HCT116 (cell line): ENCODE data around the gene UBALD2. TPM values are rescaled to one million over a fixed set of nuclear protein-coding genes. Genes with fewer than 3 reads are reported as not detected.

Source experiments
- ATAC-seq: fragments of 200-7000 bp; cut with Tn5 transposase; 2 replicates; pipeline ENCODE4 v1.9.1; 2020; ENCODE audit warnings: mild to moderate bottlenecking, moderate library complexity
- BruUV-seq: library from RNA; stranded (reverse); fragments of 400-500 nt; replicated peaks from 2 replicates; lab custom pipeline; 2021; lab: Mats Ljungman, UMichigan
- CTCF ChIA-PET: fragments of 300-600 bp; sonication (Branson Sonifier 250); formaldehyde crosslinking; loops from one replicate; lab custom pipeline; 2021; ENCODE audit warnings: antibody characterized with exemption; lab: Charles Lee
- POLR2A ChIA-PET: fragments of 300-600, 350-600 bp; sonication (Branson Sonifier 250); formaldehyde crosslinking; loops from one replicate; lab custom pipeline; 2021; ENCODE audit warnings: antibody characterized with exemption; lab: Charles Lee
- RAD21 ChIA-PET, 2 experiments: fragments of 300-600 bp; sonication (Branson Sonifier 250); formaldehyde crosslinking; loops; one replicate each; lab custom pipeline; 2023; ENCODE audit warnings: low total read pairs in 2 of 2; ENCODE audit not compliant: uncharacterized antibody in 2 of 2, unreplicated experiment in 2 of 2, low non-redundant PET in 1 of 2; lab: Charles Lee
- DNase-seq: peaks from one replicate; pipeline ENCODE4 v3.0.0-alpha.2; 2010; ENCODE audit warnings: low read depth, low spot score
- H2AFZ ChIP-seq: fragments of 200-600 bp; shearing (Covaris generic), sonication (generic); 2 replicates; pipeline ENCODE4 v1.6.1; 2017; ENCODE audit warnings: low read depth, mixed run types, mixed read lengths, antibody characterized with exemption, low read length; ENCODE audit not compliant: poor library complexity, severe bottlenecking
- H3K27ac ChIP-seq: 2 replicates; pipeline ENCODE4 v1.5.1; 2012; ENCODE audit warnings: low read depth, low read length
- H3K27me3 ChIP-seq: fragments of 200-600 bp; sonication (generic); 2 replicates; pipeline ENCODE4 v1.6.1; 2016; ENCODE audit warnings: mixed run types, low read length, mixed read lengths; ENCODE audit not compliant: insufficient read depth
- H3K36me3 ChIP-seq, 2 experiments: fragments of 200-500 bp in 1 of 2; fragments of 200-600 bp in 1 of 2; sonication (Bioruptor generic) in 1 of 2; sonication (generic) in 1 of 2; 2 replicates each; pipeline versions ENCODE4 v1.5.1 to v1.6.1; 2014 to 2016; ENCODE audit warnings: low read length in 2 of 2, inconsistent platforms in 1 of 2, mixed read lengths in 1 of 2, mixed run types in 1 of 2; ENCODE audit not compliant: insufficient read depth in 2 of 2, control insufficient read depth in 1 of 2
- H3K4me1 ChIP-seq, 2 experiments: fragments of 200-600 bp in 1 of 2; sonication (generic) in 1 of 2; 2 replicates each; pipeline versions ENCODE4 v1.5.1 to v1.6.1; 2012 to 2017; ENCODE audit warnings: low read length in 2 of 2, inconsistent platforms in 1 of 2, mild to moderate bottlenecking in 1 of 2, mixed read lengths in 1 of 2, mixed run types in 1 of 2, moderate library complexity in 1 of 2; ENCODE audit not compliant: insufficient read depth in 2 of 2, control insufficient read depth in 1 of 2
- H3K4me2 ChIP-seq: fragments of 200-600 bp; sonication (generic); 2 replicates; pipeline ENCODE4 v1.6.1; 2017; ENCODE audit warnings: mixed run types, low read length, mixed read lengths
- H3K4me3 ChIP-seq, 2 experiments: fragments of 200-600 bp in 1 of 2; sonication (generic) in 1 of 2; replicated peaks in 1 of 2; 2 replicates each; pipeline ENCODE4 v1.5.1; 2011 to 2016; ENCODE audit warnings: low read length in 2 of 2, control low read depth in 1 of 2, low read depth in 1 of 2, mild to moderate bottlenecking in 1 of 2, mixed read lengths in 1 of 2, mixed run types in 1 of 2
- H3K79me2 ChIP-seq: fragments of 200-600 bp; sonication (generic); 2 replicates; pipeline ENCODE4 v1.6.1; 2017; ENCODE audit warnings: mild to moderate bottlenecking, mixed run types, low read length, moderate library complexity, mixed read lengths; ENCODE audit not compliant: insufficient read depth
- H3K9ac ChIP-seq: fragments of 200-600 bp; sonication (generic); 2 replicates; pipeline ENCODE4 v1.6.1; 2016; ENCODE audit warnings: low read length, mixed read lengths
- H3K9me2 ChIP-seq: fragments of 200-600 bp; sonication (generic), shearing (Covaris generic); 2 replicates; pipeline ENCODE4 v1.6.1; 2017; ENCODE audit warnings: mixed run types, mild to moderate bottlenecking, moderate library complexity; ENCODE audit not compliant: insufficient read depth
- H3K9me3 ChIP-seq, 2 experiments: fragments of 200-500 bp in 1 of 2; fragments of 200-600 bp in 1 of 2; sonication (Bioruptor generic) in 1 of 2; sonication (generic) in 1 of 2; 2 replicates each; pipeline ENCODE4 v1.6.1; 2014 to 2017; ENCODE audit warnings: low read length in 2 of 2, mixed read lengths in 2 of 2, inconsistent platforms in 1 of 2, low read depth in 1 of 2, mild to moderate bottlenecking in 1 of 2, mixed run types in 1 of 2, moderate library complexity in 1 of 2; ENCODE audit not compliant: control insufficient read depth in 1 of 2, insufficient read depth in 1 of 2
- H4K20me1 ChIP-seq: fragments of 200-600 bp; sonication (generic), shearing (Covaris generic); 2 replicates; pipeline ENCODE4 v1.6.1; 2017; ENCODE audit warnings: mixed run types, mild to moderate bottlenecking, moderate library complexity; ENCODE audit not compliant: insufficient read depth
- ATF3 ChIP-seq: IDR thresholded peaks from 2 replicates; pipeline ENCODE4 v1.6.1; 2012
- CBX3 ChIP-seq: IDR thresholded peaks from 2 replicates; pipeline ENCODE4 v1.6.1; 2012; ENCODE audit warnings: low read depth
- CEBPB ChIP-seq: IDR thresholded peaks from 2 replicates; pipeline ENCODE4 v1.6.1; 2012; ENCODE audit warnings: low read depth
- CTCF ChIP-seq, 3 experiments: fragments of 200-600 bp in 1 of 3; sonication (generic) in 1 of 3; IDR thresholded peaks in 2 of 3; conservative IDR thresholded peaks in 1 of 3; 2 replicates each; pipeline ENCODE4 v1.5.1; 2012 to 2017; ENCODE audit warnings: low read depth in 2 of 3, low read length in 2 of 3, antibody characterized with exemption in 1 of 3, borderline replicate concordance in 1 of 3, control low read depth in 1 of 3, mild to moderate bottlenecking in 1 of 3, mixed read lengths in 1 of 3, mixed run types in 1 of 3, moderate library complexity in 1 of 3; ENCODE audit not compliant: insufficient read depth in 1 of 3
- ELF1 ChIP-seq: IDR thresholded peaks from 2 replicates; pipeline ENCODE4 v1.6.1; 2012; ENCODE audit warnings: low read depth, borderline replicate concordance
- EZH2 ChIP-seq: fragments of 200-600 bp; sonication (generic); IDR thresholded peaks from 2 replicates; pipeline ENCODE4 v1.6.1; 2017; ENCODE audit warnings: antibody characterized with exemption, mixed run types
- MAX ChIP-seq: IDR thresholded peaks from 2 replicates; pipeline ENCODE4 v1.6.1; 2012
- POLR2A ChIP-seq: IDR thresholded peaks from 2 replicates; pipeline ENCODE4 v1.7.0; 2011; ENCODE audit warnings: borderline replicate concordance; ENCODE audit not compliant: insufficient read depth, insufficient read length; ENCODE audit errors: extremely low read depth
- POLR2AphosphoS5 ChIP-seq: IDR thresholded peaks from 2 replicates; pipeline ENCODE4 v1.6.1; 2011; ENCODE audit warnings: mild to moderate bottlenecking, low read depth, low read length, moderate library complexity
- RAD21 ChIP-seq: IDR thresholded peaks from 2 replicates; pipeline ENCODE4 v1.6.1; 2012; ENCODE audit warnings: low read depth, mild to moderate bottlenecking
- TCF7L2 ChIP-seq: IDR thresholded peaks from 2 replicates; pipeline ENCODE4 v1.7.0; 2011; ENCODE audit warnings: borderline replicate concordance, inconsistent platforms; ENCODE audit not compliant: insufficient read depth, insufficient read length; ENCODE audit errors: extremely low read depth
- ZFX ChIP-seq: fragments of 450-650 bp; IDR thresholded peaks from 2 replicates; pipeline ENCODE4 v1.6.1; 2017
- intact Hi-C: fragments of 100-400 bp; cut with micrococcal nuclease; formaldehyde crosslinking; loops from 2 replicates; pipeline ENCODE4 v1.10.0; 2022
- total RNA-seq: library from RNA; stranded (reverse); gene quantifications from one replicate; pipeline ENCODE4 v1.2.1, GENCODE V29; 2021; ENCODE audit not compliant: unreplicated experiment

UBALD2 gene
- total RNA-seq, 1 experiment from 2014 or later = 94.3 TPM

GRCh38 chr17:76309461-76309860, 44.3 kb downstream of the UBALD2 start:
- no peaks in the 10 kb centered on the region for H3K9me2 ChIP-seq
- no peaks in the 10 kb centered on the region for H3K27me3 ChIP-seq
- H3K4me3 ChIP-seq = no peak overlapping the region
- H3K27ac ChIP-seq = no peak overlapping the region
- BruUV-seq = TSS peak; percentile 43
- DNase-seq (no peak), ATAC-seq (no peak)
- no peak overlapping the region for H3K4me2 ChIP-seq
- intact Hi-C loops = no loop called here
- POLR2A ChIA-PET = no interaction called here
- no peaks in the 10 kb centered on the region for H3K9me3 ChIP-seq
- peaks cover 13 to 21% of the 10 kb centered on the region in 2 experiments; a peak in 3 of 4 replicates for H3K36me3 ChIP-seq
- no peaks in the 10 kb centered on the region for H4K20me1 ChIP-seq
- no peak for TF ChIP-seq ZFX
- TF ChIP-seq, all 23 proteins: peak for 0
- ChIA-PET RAD21 (no interaction called here), CTCF (no interaction called here)
- Histone ChIP-seq H3K4me1 (no peaks in the 10 kb centered on the region), H3K9ac (no peak overlapping the region), H3K79me2 (no peaks in the 10 kb centered on the region), H2AFZ (no peak overlapping the region)

- H3K4me3 ChIP-seq = no peak overlapping the region
- H3K9me3 ChIP-seq = no peaks in the 10 kb centered on the region
- TF ChIP-seq POLR2A (no peak), POLR2AphosphoS5 (no peak), RAD21 (no peak), ELF1 (no peak), EZH2 (no peak), TCF7L2 (no peak), ZFX (no peak), CTCF (IDR thresholded peaks at IDR 0.05 in 2 of 3, conservative IDR thresholded peaks at IDR 0.05 in 1 of 3; ENCODE audit: borderline replicate concordance in 1 of 3, insufficient read depth in 1 of 3, low read depth in 2 of 3, low read length in 2 of 3) (no peak), ATF3 (no peak), CEBPB (no peak), MAX (no peak), CBX3 (no peak)
- TF ChIP-seq, all 23 proteins: peak for 0
- Histone ChIP-seq H3K36me3 (peaks cover 13 to 23% of the 10 kb centered on the region in 2 experiments; a peak in 3 of 4 replicates), H3K27me3 (no peaks in the 10 kb centered on the region), H3K9ac (no peak overlapping the region), H3K27ac (no peak overlapping the region), H4K20me1 (no peaks in the 10 kb centered on the region), H3K9me2 (no peaks in the 10 kb centered on the region), H2AFZ (no peak overlapping the region), H3K79me2 (no peaks in the 10 kb centered on the region), H3K4me2 (no peak overlapping the region), H3K4me1 (no peaks in the 10 kb centered on the region)
- intact Hi-C loops = no loop called here
- POLR2A ChIA-PET = no interaction called here
- RAD21 ChIA-PET = no interaction called here
- CTCF ChIA-PET = interaction anchor here (1.0 kb wide), 1 partner anchor 9 kb away, joined by 3 read pairs; no protein-coding TSS in a partner anchor
- no TSS peak for BruUV-seq
- DNase-seq = no peak
- no peak for ATAC-seq
Measured at GRCh38 chr17:76312735-76313134, 47.6 kb downstream of the UBALD2 start.
